SK-N-SH (cell line): ENCODE measurements around the gene METTL25B.
"Not testable (repeated sequence)": the region's sequence is repeated elsewhere in the genome, so short reads cannot be mapped to it uniquely, and the experiment has no call there.

ENCODE experiments used
- CHD2 ChIP-seq: fragments of 150-350 bp; IDR thresholded peaks from 2 replicates; pipeline ENCODE4 v1.6.1; 2018; ENCODE audit warnings: low read length; ENCODE audit not compliant: partially characterized antibody
- CTCF ChIP-seq: fragments of 200-600 bp; sonication (generic); IDR thresholded peaks from 2 replicates; pipeline ENCODE4 v1.6.1; 2017; ENCODE audit warnings: antibody characterized with exemption, mild to moderate bottlenecking, moderate library complexity
- EP300 ChIP-seq, 2 experiments: IDR thresholded peaks; 2 replicates each; pipeline versions ENCODE4 v1.4.0 to v1.6.1; 2012; ENCODE audit warnings: borderline replicate concordance in 1 of 2, low read depth in 1 of 2, low read length in 1 of 2
- FOXM1 ChIP-seq: IDR thresholded peaks from 2 replicates; pipeline ENCODE4 v1.4.0; 2012; ENCODE audit warnings: low read depth, mild to moderate bottlenecking
- GABPA ChIP-seq: IDR thresholded peaks from 2 replicates; pipeline ENCODE4 v1.4.0; 2012; ENCODE audit warnings: low read depth, mild to moderate bottlenecking
- JUND ChIP-seq: IDR thresholded peaks from 2 replicates; pipeline ENCODE4 v1.4.0; 2012
- MAX ChIP-seq: IDR thresholded peaks from 2 replicates; pipeline ENCODE4 v1.4.0; 2012; ENCODE audit warnings: low read depth
- MXI1 ChIP-seq: IDR thresholded peaks from 2 replicates; pipeline ENCODE4 v1.6.1; 2012; ENCODE audit warnings: mild to moderate bottlenecking, low read depth, low read length, improper control_type of control experiment
- NFIC ChIP-seq: IDR thresholded peaks from 2 replicates; pipeline ENCODE4 v1.4.0; 2012; ENCODE audit warnings: borderline replicate concordance
- NRF1 ChIP-seq: IDR thresholded peaks from 2 replicates; pipeline ENCODE4 v1.6.1; 2012; ENCODE audit warnings: low read depth, mild to moderate bottlenecking, low read length
- POLR2AphosphoS5 ChIP-seq: IDR thresholded peaks from 2 replicates; pipeline ENCODE4 v1.6.1; 2012; ENCODE audit warnings: low read depth, low read length
- RAD21 ChIP-seq: IDR thresholded peaks from 2 replicates; pipeline ENCODE4 v1.6.1; 2012; ENCODE audit warnings: mild to moderate bottlenecking, low read length
- SMC3 ChIP-seq: IDR thresholded peaks from 2 replicates; pipeline ENCODE4 v1.6.1; 2012; ENCODE audit warnings: low read depth, low read length, improper control_type of control experiment
- YY1 ChIP-seq: IDR thresholded peaks from 2 replicates; pipeline ENCODE4 v1.4.0; 2012; ENCODE audit warnings: low read depth, mild to moderate bottlenecking

GRCh38 chr1:156765136-156765535 is 36.9 kb downstream of the METTL25B start:
- TF ChIP-seq CTCF; EP300 (IDR thresholded peaks at IDR 0.05; ENCODE audit: borderline replicate concordance in 1 of 2, low read depth in 1 of 2, low read length in 1 of 2); FOXM1; MXI1; MAX; POLR2AphosphoS5; RAD21; CHD2; NFIC; GABPA; NRF1; YY1; SMC3; JUND: not testable (repeated sequence)
